Panc1 (cell line): ENCODE results near the gene MPP3.

ENCODE experiments used
- POLR2AphosphoS5 ChIP-seq: IDR thresholded peaks from 2 replicates; pipeline ENCODE4 v1.6.1; 2012; ENCODE audit warnings: mild to moderate bottlenecking, low read depth, low read length, moderate library complexity
- SIN3A ChIP-seq: IDR thresholded peaks from 2 replicates; pipeline ENCODE4 v1.6.1; 2012; ENCODE audit warnings: low read depth, mild to moderate bottlenecking, low read length, moderate library complexity, borderline replicate concordance; ENCODE audit not compliant: insufficient read depth
- TCF7L2 ChIP-seq: IDR thresholded peaks from 2 replicates; pipeline ENCODE4 v1.6.1; 2011; ENCODE audit warnings: mild to moderate bottlenecking, low read depth, low read length, inconsistent platforms
- TF ChIP-seq, protein P1 (sequence below): fragments of 450-650 bp; IDR thresholded peaks from 2 replicates; pipeline ENCODE4 v1.5.1; 2017; ENCODE audit warnings: mild to moderate bottlenecking
- TF ChIP-seq, protein P2 (sequence below), 2 experiments: IDR thresholded peaks; 2 replicates each; pipeline ENCODE4 v1.6.1; 2011 to 2012; ENCODE audit warnings: low read depth in 2 of 2, control low read depth in 1 of 2, low read length in 1 of 2, mild to moderate bottlenecking in 1 of 2, moderate library complexity in 1 of 2; ENCODE audit not compliant: insufficient read depth in 1 of 2

DNA sequence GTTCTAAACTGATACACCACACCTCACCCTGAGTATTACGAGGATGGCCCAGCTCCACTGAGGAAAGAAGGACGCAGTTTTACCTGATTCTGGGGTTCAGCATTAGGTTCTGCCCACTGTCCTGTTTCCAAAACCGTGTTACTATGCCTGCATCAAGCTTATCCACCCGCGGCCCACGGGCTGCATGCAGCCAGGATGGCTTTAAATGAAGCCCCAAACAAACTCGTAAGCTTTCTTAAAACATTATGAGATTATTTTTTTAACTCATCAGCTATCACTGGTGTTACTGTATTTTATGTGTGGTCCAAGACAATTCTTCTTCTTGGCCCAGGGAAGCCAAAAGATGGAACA lies 10.0 kb upstream of the MPP3 start:
- TF ChIP-seq POLR2AphosphoS5 (no peak), TCF7L2 (no peak), SIN3A (no peak)
- TF ChIP-seq, protein P1, sequence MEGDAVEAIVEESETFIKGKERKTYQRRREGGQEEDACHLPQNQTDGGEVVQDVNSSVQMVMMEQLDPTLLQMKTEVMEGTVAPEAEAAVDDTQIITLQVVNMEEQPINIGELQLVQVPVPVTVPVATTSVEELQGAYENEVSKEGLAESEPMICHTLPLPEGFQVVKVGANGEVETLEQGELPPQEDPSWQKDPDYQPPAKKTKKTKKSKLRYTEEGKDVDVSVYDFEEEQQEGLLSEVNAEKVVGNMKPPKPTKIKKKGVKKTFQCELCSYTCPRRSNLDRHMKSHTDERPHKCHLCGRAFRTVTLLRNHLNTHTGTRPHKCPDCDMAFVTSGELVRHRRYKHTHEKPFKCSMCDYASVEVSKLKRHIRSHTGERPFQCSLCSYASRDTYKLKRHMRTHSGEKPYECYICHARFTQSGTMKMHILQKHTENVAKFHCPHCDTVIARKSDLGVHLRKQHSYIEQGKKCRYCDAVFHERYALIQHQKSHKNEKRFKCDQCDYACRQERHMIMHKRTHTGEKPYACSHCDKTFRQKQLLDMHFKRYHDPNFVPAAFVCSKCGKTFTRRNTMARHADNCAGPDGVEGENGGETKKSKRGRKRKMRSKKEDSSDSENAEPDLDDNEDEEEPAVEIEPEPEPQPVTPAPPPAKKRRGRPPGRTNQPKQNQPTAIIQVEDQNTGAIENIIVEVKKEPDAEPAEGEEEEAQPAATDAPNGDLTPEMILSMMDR = no peak
- TF ChIP-seq, protein P2, sequence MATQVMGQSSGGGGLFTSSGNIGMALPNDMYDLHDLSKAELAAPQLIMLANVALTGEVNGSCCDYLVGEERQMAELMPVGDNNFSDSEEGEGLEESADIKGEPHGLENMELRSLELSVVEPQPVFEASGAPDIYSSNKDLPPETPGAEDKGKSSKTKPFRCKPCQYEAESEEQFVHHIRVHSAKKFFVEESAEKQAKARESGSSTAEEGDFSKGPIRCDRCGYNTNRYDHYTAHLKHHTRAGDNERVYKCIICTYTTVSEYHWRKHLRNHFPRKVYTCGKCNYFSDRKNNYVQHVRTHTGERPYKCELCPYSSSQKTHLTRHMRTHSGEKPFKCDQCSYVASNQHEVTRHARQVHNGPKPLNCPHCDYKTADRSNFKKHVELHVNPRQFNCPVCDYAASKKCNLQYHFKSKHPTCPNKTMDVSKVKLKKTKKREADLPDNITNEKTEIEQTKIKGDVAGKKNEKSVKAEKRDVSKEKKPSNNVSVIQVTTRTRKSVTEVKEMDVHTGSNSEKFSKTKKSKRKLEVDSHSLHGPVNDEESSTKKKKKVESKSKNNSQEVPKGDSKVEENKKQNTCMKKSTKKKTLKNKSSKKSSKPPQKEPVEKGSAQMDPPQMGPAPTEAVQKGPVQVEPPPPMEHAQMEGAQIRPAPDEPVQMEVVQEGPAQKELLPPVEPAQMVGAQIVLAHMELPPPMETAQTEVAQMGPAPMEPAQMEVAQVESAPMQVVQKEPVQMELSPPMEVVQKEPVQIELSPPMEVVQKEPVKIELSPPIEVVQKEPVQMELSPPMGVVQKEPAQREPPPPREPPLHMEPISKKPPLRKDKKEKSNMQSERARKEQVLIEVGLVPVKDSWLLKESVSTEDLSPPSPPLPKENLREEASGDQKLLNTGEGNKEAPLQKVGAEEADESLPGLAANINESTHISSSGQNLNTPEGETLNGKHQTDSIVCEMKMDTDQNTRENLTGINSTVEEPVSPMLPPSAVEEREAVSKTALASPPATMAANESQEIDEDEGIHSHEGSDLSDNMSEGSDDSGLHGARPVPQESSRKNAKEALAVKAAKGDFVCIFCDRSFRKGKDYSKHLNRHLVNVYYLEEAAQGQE (IDR thresholded peaks at IDR 0.05; ENCODE audit: insufficient read depth in 1 of 2, low read depth in 2 of 2, low read length in 1 of 2) = no peak
